CMK (cell line): ENCODE results near the gene MT1H.
"Not testable (repeated sequence)": the region's sequence is repeated elsewhere in the genome, so short reads cannot be mapped to it uniquely, and the experiment has no call there.

Experiments
- DNase-seq: peaks from one replicate; pipeline ENCODE4 v3.0.0-alpha.2; 2010; ENCODE audit warnings: low read depth

The MT1H gene

GRCh38 chr16:56669005-56669839 lies at the start of gene MT1H:
MT1H (plus strand) TSS chr16:56669814; CDS start chr16:56669885, 71 bp downstream.
- no peak for DNase-seq

- DNase-seq: no peak
Observed at GRCh38 chr16:56620339-56620897, 49.2 kb upstream of the MT1H start.

GRCh38 chr16:56621665-56622445 lies 47.8 kb upstream of the MT1H start:
- not testable (repeated sequence) for DNase-seq

GRCh38 chr16:56623184-56623583 lies 46.4 kb upstream of the MT1H start:
- DNase-seq: not testable (repeated sequence)

- DNase-seq: no peak
Observed at GRCh38 chr16:56623637-56624036, 46.0 kb upstream of the MT1H start.

GRCh38 chr16:56625140-56625942 lies 44.3 kb upstream of the MT1H start, which contains the start of gene MT1E:
MT1E (plus strand) TSS chr16:56625781; CDS start chr16:56625852, 71 bp downstream.
- DNase-seq: no peak

GRCh38 chr16:56625943-56626654 lies 43.5 kb upstream of the MT1H start:
- DNase-seq: no peak

GRCh38 chr16:56626685-56627084 lies 42.9 kb upstream of the MT1H start:
- no peak for DNase-seq

GRCh38 chr16:56628486-56629350 lies 40.9 kb upstream of the MT1H start:
- no peak for DNase-seq

GRCh38 chr16:56629531-56629930 lies 40.1 kb upstream of the MT1H start:
- DNase-seq: no peak

- DNase-seq: no peak
Observed at GRCh38 chr16:56630134-56630533, 39.5 kb upstream of the MT1H start.

- no peak for DNase-seq
Observed at GRCh38 chr16:56631197-56631596, 38.4 kb upstream of the MT1H start.

- no peak for DNase-seq
Observed at GRCh38 chr16:56631832-56632155, 37.8 kb upstream of the MT1H start.

- no peak for DNase-seq
Observed at GRCh38 chr16:56632156-56632847, 37.3 kb upstream of the MT1H start, which contains the start of gene MT1M. MT1M (plus strand) TSS chr16:56632659; CDS start chr16:56632732, 73 bp downstream.

GRCh38 chr16:56632848-56633365 lies 36.7 kb upstream of the MT1H start:
- DNase-seq: no peak

GRCh38 chr16:56633535-56633934 lies 36.1 kb upstream of the MT1H start:
- no peak for DNase-seq

- DNase-seq: no peak
Observed at GRCh38 chr16:56634715-56635440, 34.7 kb upstream of the MT1H start.

GRCh38 chr16:56635441-56635967 lies 34.1 kb upstream of the MT1H start:
- no peak for DNase-seq
